Thymus (tissue), 11 donors: ENCODE measurements around the gene COL4A1. TPM values are rescaled to one million over a fixed set of nuclear protein-coding genes. Genes with fewer than 3 reads are reported as not detected.

Experiments
- DNase-seq, 9 donors: peaks; one replicate each; pipeline ENCODE4 v3.0.0-alpha.2; 2013; ENCODE audit warnings: low spot score in 9 of 9, low read depth in 6 of 9, missing footprints in 1 of 9
- H3K27ac ChIP-seq, 2 donors: one replicate each; pipeline ENCODE4 v1.5.1; 2013; ENCODE audit warnings: control low read depth in 1 of 2, low read depth in 1 of 2, low read length in 1 of 2, mild to moderate bottlenecking in 1 of 2, moderate library complexity in 1 of 2
- H3K27me3 ChIP-seq, 2 donors: one replicate each; pipeline ENCODE4 v1.5.1; 2013; ENCODE audit warnings: low read length in 1 of 2; ENCODE audit not compliant: control insufficient read depth in 2 of 2, insufficient read depth in 1 of 2
- H3K36me3 ChIP-seq, 2 donors: one replicate each; pipeline ENCODE4 v1.5.1; 2013; ENCODE audit warnings: low read length in 1 of 2, mild to moderate bottlenecking in 1 of 2, moderate library complexity in 1 of 2; ENCODE audit not compliant: control insufficient read depth in 2 of 2, insufficient read depth in 2 of 2
- H3K4me1 ChIP-seq, 2 donors: one replicate each; pipeline ENCODE4 v1.5.1; 2013; ENCODE audit warnings: low read length in 2 of 2; ENCODE audit not compliant: control insufficient read depth in 2 of 2, insufficient read depth in 2 of 2
- H3K4me3 ChIP-seq, 2 donors: one replicate each; pipeline ENCODE4 v1.5.1; 2013; ENCODE audit warnings: low read length in 2 of 2, control low read depth in 1 of 2, mild to moderate bottlenecking in 1 of 2
- H3K9me3 ChIP-seq, 2 donors: one replicate each; pipeline ENCODE4 v1.5.1; 2013; ENCODE audit warnings: low read length in 1 of 2, mild to moderate bottlenecking in 1 of 2; ENCODE audit not compliant: control insufficient read depth in 2 of 2, insufficient read depth in 1 of 2
- WGBS: extraction: QIAGEN DNeasy Blood & Tissue Kit; methylation state at CpG from one replicate; pipeline ENCODE4 v1.1.7; 2013; 5-methylcytosine and 5-hydroxymethylcytosine counted together
- polyA plus RNA-seq: library from polyadenylated mRNA; stranded (reverse); fragments of 200-250 nt; gene quantifications from one replicate; pipeline ENCODE4 v1.2.3, GENCODE V29; 2013
- total RNA-seq: library from RNA; stranded (reverse); fragments of 120-200 nt; gene quantifications from one replicate; pipeline ENCODE4 v1.2.4, GENCODE V29; 2013
- donor health status: healthy.

The COL4A1 gene
- total and polyA plus RNA-seq, 2 donors: 63.0 to 95.2 TPM

DNA sequence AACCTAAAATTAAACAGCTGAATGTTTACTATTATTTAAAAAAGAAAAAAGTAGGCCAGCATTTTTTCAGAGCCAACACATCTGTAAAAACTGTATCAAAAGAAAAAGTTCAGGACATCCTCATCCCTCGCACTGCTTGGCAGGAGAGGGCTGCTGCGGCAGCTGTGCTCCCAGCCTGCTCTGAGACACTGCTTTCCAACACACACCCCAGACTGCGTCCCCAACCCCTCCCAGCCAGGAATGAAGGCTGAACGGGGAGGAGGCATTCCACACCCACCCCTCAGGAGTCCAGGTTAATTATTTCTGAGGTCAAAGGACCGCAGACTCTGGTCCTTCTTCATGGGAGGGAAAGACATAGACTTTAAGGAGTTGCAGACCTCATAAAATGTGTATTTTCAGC lies 43.1 kb downstream of the COL4A1 start:
- H3K27ac ChIP-seq: no peak overlapping the region
- no peak overlapping the region for H3K4me3 ChIP-seq
- no peaks in the 10 kb centered on the region for H3K36me3 ChIP-seq
- H3K4me1 ChIP-seq: peaks cover 0 to 3% of the 10 kb centered on the region in 2 donors
- WGBS: 81% methylated on average over 5 of the region's 5 CpGs
- H3K9me3 ChIP-seq: no peaks in the 10 kb centered on the region
- H3K27me3 ChIP-seq: peaks cover 0 to 23% of the 10 kb centered on the region in 2 donors
- DNase-seq: no peak

DNA sequence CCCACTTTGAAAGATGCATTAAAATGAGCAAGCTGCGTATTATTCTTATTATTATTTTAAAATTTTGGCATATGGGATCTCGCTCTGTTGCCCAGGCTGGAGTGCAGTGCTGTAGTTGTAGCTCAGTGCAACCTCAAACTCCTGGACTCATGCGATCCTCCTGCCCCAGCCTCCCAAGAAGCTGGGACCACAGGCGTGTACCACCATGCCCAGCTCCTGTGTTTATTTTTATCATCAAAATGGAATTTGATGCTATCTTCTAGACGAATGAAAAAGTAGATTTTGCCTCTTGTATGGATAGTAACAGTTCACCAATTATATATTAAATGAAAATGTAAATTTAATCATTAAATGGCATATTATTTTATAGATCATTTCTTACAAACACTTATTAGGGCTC lies 43.6 kb downstream of the COL4A1 start:
- H3K27me3 ChIP-seq: peaks cover 0 to 23% of the 10 kb centered on the region in 2 donors
- no peak for DNase-seq
- H3K27ac ChIP-seq: no peak overlapping the region
- H3K9me3 ChIP-seq: no peaks in the 10 kb centered on the region
- H3K36me3 ChIP-seq: no peaks in the 10 kb centered on the region
- H3K4me1 ChIP-seq: peaks cover 0 to 3% of the 10 kb centered on the region in 2 donors
- H3K4me3 ChIP-seq: no peak overlapping the region
- WGBS: 94% methylated on average over 5 of the region's 5 CpGs

DNA sequence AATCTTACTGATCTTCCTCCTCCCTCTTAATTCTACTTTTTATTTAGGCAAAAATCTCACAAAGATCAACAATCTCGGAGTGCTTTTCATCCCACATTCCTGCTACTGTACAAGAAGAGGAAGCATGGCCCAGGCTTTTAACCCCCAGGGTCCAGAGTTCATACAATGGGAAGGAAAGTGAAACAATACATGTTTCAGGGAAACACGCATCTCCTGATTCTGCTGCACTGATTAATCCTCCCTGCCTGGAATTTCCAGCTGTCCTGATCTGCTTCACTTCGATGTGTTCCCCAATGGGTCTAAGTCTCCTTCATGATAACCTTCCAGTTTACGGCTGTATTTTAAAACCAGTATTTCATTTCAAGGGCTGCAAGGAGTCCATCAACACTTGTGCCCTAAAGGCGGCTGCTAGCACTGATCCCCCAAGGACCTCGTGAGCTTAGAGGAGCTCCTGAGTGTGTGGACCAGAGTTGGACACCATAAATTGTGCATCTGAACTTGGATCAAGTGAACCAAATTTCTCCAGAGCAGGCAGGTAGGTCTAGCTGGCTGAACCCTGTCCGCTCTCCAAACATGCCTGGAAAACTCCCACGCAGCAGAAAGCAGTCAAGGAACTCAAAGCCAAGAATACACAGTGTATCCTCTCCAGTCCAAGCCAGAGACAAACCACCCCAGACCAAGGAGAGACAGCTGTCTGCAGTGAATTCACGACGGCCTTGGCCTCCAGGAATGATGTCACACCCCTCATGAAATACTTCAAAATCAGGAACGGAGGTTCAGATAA lies 44.3 kb downstream of the COL4A1 start:
- DNase-seq: no peak
- H3K4me3 ChIP-seq: no peak overlapping the region

DNA sequence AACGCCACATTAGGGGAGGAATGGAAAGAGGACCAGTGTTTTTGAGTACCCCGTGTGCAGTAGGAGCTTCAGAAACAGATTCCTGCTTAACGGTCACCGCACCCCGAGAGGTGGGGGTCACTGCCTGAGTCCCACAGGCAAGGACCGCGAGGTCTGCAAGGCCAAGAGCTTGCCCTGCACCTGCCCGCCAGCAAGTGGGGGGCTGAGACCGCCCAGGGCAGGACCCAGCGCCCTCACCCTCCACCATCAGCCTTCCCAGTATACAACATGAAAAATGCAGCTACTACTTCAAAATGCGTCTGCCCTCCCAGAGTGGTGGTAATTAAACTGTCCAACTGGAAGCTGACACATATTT lies 44.9 kb downstream of the COL4A1 start:
- Histone ChIP-seq H3K4me3 (no peak overlapping the region), H3K27me3 (peaks cover 0 to 19% of the 10 kb centered on the region in 2 donors), H3K27ac (no peak overlapping the region), H3K36me3 (no peaks in the 10 kb centered on the region), H3K4me1 (peaks cover 0 to 3% of the 10 kb centered on the region in 2 donors), H3K9me3 (no peaks in the 10 kb centered on the region)
- no peak for DNase-seq
- WGBS: 85% methylated on average over 11 of the region's 11 CpGs

More for the DNA sequence above, 44.3 kb downstream of the COL4A1 start:
- Histone ChIP-seq H3K9me3 (no peaks in the 10 kb centered on the region), H3K27me3 (peaks cover 0 to 20% of the 10 kb centered on the region in 2 donors), H3K27ac (no peak overlapping the region), H3K36me3 (no peaks in the 10 kb centered on the region), H3K4me1 (peaks cover 0 to 3% of the 10 kb centered on the region in 2 donors)
- WGBS: 57% methylated on average over 11 of the region's 11 CpGs

DNA sequence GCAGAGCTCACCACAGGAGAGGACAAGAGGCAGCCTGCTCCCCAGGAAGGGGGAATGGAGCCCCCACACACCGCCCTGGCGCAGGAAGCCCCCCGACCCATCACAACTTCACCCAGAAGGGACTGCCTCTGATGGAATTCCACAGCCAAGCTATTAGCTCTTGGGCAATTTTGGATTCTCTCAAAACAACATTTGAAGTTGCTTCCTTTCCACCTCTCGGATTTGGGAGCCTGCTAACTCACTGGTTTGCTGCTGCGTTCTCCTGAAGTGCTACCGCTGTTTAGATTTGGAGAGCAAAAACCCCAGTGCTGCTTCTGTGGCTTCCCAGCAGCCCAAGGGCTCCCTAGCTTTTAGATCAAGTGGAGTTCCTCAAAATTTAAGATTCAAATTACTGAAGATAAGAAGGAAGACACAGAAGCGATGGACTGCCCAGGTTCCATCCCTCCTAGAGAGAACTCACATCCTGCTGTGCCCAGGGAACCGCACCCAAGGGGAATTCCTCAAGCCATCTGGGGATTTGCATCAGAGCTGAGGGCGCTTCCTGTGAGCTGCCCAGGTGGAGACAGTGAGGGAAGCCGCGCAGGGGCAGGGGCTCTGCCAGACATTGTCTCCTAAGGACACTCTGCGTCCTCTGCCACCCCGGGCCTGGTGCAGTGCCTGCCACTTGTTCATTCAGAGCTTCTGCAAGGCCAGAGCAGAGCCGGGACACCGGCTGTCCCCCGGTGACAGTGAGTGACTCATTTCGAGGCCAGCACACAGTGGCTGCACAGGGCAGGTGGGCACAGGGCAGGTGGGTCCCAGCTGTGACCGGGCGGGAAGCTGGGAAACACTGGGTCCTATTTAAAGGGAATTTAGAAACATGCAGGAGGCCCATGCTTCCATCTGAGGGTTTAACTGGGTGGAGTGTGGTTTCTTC lies 45.5 kb downstream of the COL4A1 start:
- no peaks in the 10 kb centered on the region for H3K9me3 ChIP-seq
- H3K27ac ChIP-seq: no peak overlapping the region
- DNase-seq: no peak
- H3K4me3 ChIP-seq: no peak overlapping the region
- no peaks in the 10 kb centered on the region for H3K36me3 ChIP-seq
- H3K4me1 ChIP-seq: peaks cover 0 to 3% of the 10 kb centered on the region in 2 donors
- peaks cover 0 to 16% of the 10 kb centered on the region in 2 donors for H3K27me3 ChIP-seq
- WGBS: 89% methylated on average over 19 of the region's 19 CpGs

DNA sequence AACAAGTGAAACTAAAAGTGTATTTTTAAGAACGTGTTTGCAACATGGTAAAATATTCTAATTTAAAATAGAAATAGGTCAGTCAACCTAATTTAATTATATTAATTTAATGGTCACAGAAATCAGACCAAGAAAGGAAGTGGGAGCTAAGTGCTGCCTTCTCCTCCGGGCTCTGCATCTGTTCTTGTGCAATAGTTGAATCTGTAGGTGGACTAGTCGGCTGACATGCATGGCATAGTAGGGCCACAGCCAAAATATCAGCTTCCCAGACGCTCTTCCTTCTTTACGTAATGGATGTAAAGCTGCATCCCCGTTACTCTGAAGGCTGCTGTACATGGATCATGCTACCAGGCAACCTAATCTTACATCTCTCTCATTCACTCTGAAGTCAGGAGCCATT lies 47.3 kb downstream of the COL4A1 start:
- Histone ChIP-seq H3K9me3 (no peaks in the 10 kb centered on the region), H3K27me3 (peaks cover 0 to 6% of the 10 kb centered on the region in 2 donors), H3K4me1 (peaks cover 0 to 3% of the 10 kb centered on the region in 2 donors), H3K27ac (no peak overlapping the region), H3K4me3 (no peak overlapping the region), H3K36me3 (no peaks in the 10 kb centered on the region)
- 65% methylated on average over 6 of the region's 6 CpGs for WGBS
- no peak for DNase-seq

DNA sequence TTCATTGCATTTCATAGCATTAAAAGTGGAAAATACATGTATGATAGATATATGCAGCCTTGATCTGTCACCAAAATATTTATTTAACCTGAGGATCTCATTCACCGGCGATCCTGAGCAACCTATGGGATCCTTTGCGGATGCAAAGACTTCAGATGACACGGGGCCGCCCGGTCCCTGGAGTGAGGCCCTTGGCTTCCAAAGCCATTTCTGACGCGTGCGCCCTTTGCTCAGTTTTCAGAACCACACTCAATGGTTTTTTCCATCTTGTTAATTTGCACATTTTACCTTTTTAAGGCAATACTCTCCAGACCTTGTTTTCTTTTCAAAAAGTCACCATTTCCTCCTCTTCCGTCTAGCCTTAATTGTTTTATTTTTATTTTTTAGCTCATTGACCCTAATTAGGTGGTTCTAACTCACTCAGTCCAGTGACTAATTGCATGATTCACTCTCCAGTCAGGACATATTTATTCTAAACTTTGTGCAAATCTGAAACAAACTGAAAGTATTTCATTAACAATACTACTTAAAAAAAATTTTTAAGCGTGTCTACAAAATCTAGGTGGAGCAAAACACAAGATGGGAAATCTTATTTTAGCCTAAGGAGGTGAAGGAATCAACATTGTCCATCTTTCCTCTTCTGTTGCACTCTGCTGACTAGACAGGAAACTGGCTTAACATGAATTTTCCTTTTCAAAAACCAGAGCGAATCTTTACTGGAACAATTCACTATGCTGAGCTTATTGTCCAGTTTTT lies 47.9 kb downstream of the COL4A1 start:
- Histone ChIP-seq H3K4me3 (no peak overlapping the region), H3K36me3 (no peaks in the 10 kb centered on the region), H3K4me1 (peaks cover 0 to 3% of the 10 kb centered on the region in 2 donors), H3K9me3 (no peaks in the 10 kb centered on the region), H3K27ac (no peak overlapping the region), H3K27me3 (peaks cover 0 to 6% of the 10 kb centered on the region in 2 donors)
- no peak for DNase-seq
- 82% methylated on average over 12 of the region's 12 CpGs for WGBS

DNA sequence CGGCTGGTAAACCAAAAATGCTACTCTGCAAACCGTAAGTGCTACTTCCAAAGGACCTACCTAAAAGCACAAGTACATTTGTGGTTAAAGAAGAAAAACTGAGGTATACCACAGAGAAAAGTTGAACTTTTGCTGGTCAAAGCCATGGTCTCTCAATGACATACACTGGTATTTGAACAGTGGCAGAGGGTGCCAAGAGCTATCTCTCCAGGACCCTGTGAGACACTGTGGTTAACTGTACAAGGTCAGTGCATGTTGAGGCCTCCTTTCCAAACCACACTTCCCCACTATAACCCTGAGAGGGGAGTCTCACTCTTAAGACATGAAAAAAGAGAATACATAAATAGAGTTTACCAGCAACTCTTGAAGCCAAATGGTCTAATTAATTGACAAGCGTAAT lies 49.5 kb downstream of the COL4A1 start:
- WGBS: 94% methylated on average over 3 of the region's 3 CpGs
- no peaks in the 10 kb centered on the region for H3K9me3 ChIP-seq
- DNase-seq: no peak
- no peaks in the 10 kb centered on the region for H3K36me3 ChIP-seq
- no peak overlapping the region for H3K4me3 ChIP-seq
- peaks cover 0 to 4% of the 10 kb centered on the region in 2 donors for H3K27me3 ChIP-seq
- no peaks in the 10 kb centered on the region for H3K4me1 ChIP-seq
- no peak overlapping the region for H3K27ac ChIP-seq
